Glutamatergic neuron (in vitro differentiated cells): ENCODE results near the gene ETFRF1. TPM values are rescaled to one million over a fixed set of nuclear protein-coding genes. Genes with fewer than 3 reads are reported as not detected.

Experiments used
- DNase-seq: peaks from one replicate; pipeline ENCODE4 v3.0.0; 2022
- H3K27ac Mint-ChIP-seq: one replicate; pipeline ENCODE4 v1.8.0; 2020; ENCODE audit warnings: mild to moderate bottlenecking, mixed read lengths, inconsistent platforms; ENCODE audit not compliant: unreplicated experiment
- H3K27me3 Mint-ChIP-seq: one replicate; pipeline ENCODE4 v1.8.0; 2020; ENCODE audit warnings: mild to moderate bottlenecking, moderate library complexity, mixed read lengths, inconsistent platforms; ENCODE audit not compliant: unreplicated experiment
- H3K36me3 Mint-ChIP-seq: one replicate; pipeline ENCODE4 v1.8.0; 2020; ENCODE audit warnings: mild to moderate bottlenecking, mixed read lengths, inconsistent platforms; ENCODE audit not compliant: unreplicated experiment
- H3K4me1 Mint-ChIP-seq: one replicate; pipeline ENCODE4 v1.8.0; 2020; ENCODE audit warnings: mild to moderate bottlenecking, low read depth, mixed read lengths, inconsistent platforms; ENCODE audit not compliant: unreplicated experiment
- H3K4me3 Mint-ChIP-seq: one replicate; pipeline ENCODE4 v1.8.0; 2020; ENCODE audit warnings: mild to moderate bottlenecking, mixed read lengths, inconsistent platforms; ENCODE audit not compliant: unreplicated experiment
- H3K9me3 Mint-ChIP-seq: one replicate; pipeline ENCODE4 v1.8.0; 2020; ENCODE audit warnings: mild to moderate bottlenecking, moderate library complexity, mixed read lengths, inconsistent platforms; ENCODE audit not compliant: unreplicated experiment
- total RNA-seq: library from RNA; stranded (reverse); fragmentation: NEBNext Ultra II Directional; extraction: Animal tissue kit (Norgen Biotek cat#: 25700); gene quantifications from one replicate; pipeline ENCODE4 v1.2.1, GENCODE V29; 2021; ENCODE audit not compliant: unreplicated experiment
- TF ChIP-seq, protein P1 (sequence below): fragments of 200-600 bp; sonication (generic); IDR thresholded peaks from one replicate; pipeline ENCODE4 v1.5.0; 2021; ENCODE audit not compliant: partially characterized antibody, unreplicated experiment

ETFRF1 gene
- total RNA-seq, 1 donor from 2014 or later: 14.9 TPM

DNA sequence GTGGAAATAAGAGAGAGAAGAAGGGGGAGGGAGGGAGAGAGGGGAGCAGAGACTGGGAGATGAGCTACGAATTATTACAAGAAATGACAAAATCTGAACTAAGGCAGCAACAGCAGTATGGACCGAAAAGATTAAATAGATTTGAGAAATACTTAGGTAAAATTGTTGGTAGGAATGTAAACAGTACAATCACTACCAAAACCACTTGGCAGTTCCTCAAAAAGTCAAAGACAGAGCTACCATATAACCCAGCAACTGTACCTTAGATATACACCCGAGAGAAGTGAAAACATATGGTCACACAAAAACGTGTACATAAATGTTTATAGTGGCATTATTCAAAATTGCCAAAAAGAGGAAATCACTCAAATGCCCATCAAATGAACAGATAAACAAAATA, 41.6 kb downstream of the ETFRF1 start:
- no peak for DNase-seq
- TF ChIP-seq, protein P1, sequence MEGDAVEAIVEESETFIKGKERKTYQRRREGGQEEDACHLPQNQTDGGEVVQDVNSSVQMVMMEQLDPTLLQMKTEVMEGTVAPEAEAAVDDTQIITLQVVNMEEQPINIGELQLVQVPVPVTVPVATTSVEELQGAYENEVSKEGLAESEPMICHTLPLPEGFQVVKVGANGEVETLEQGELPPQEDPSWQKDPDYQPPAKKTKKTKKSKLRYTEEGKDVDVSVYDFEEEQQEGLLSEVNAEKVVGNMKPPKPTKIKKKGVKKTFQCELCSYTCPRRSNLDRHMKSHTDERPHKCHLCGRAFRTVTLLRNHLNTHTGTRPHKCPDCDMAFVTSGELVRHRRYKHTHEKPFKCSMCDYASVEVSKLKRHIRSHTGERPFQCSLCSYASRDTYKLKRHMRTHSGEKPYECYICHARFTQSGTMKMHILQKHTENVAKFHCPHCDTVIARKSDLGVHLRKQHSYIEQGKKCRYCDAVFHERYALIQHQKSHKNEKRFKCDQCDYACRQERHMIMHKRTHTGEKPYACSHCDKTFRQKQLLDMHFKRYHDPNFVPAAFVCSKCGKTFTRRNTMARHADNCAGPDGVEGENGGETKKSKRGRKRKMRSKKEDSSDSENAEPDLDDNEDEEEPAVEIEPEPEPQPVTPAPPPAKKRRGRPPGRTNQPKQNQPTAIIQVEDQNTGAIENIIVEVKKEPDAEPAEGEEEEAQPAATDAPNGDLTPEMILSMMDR: no peak
- Mint-ChIP-seq H3K27me3 (no peaks in the 10 kb centered on the region), H3K4me3 (no peak overlapping the region), H3K4me1 (peaks cover 1% of the 10 kb centered on the region), H3K9me3 (no peaks in the 10 kb centered on the region), H3K36me3 (no peaks in the 10 kb centered on the region), H3K27ac (no peak overlapping the region)

- no peaks in the 10 kb centered on the region for H3K9me3 Mint-ChIP-seq
- H3K27me3 Mint-ChIP-seq: no peaks in the 10 kb centered on the region
- H3K4me1 Mint-ChIP-seq: peaks cover 3% of the 10 kb centered on the region
- H3K4me3 Mint-ChIP-seq: no peak overlapping the region
- TF ChIP-seq, protein P1: peak; percentile 71
- no peaks in the 10 kb centered on the region for H3K36me3 Mint-ChIP-seq
- DNase-seq: no peak
- H3K27ac Mint-ChIP-seq: no peak overlapping the region
Observed at GRCh38 chr12:25241167-25242020, 46.4 kb downstream of the ETFRF1 start.

DNA sequence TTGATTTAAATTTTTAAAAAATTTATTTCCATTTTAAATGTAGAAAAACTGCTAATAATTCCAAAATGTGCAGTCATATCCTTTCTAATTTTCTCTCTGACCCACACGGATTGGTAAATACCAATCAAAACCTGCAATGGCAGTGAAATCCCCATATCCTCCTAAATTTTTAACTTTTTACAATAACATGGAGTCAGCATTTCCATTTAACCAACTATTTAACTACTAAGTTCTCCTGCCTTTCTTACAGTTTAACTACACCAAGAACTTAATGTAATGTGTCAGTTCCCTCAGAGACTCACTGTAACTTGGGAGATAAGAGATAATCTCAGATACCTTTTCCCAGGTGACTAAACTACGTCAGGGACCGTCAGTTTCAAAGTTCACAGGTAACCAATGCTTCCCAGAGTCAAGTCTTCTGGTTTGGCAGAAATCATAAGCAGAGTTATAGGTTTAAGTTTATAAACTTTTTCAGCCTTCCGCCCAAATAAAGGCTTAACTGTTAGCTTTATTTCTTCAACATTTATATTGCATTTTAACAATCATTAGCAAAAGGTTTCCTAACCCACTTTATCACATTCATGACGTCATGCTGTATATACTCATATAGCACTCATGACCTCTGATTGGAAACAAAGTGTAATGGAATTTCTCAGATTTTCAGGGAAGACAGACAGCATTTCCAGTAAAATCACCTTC, 48.1 kb downstream of the ETFRF1 start:
- no peak overlapping the region for H3K27ac Mint-ChIP-seq
- no peaks in the 10 kb centered on the region for H3K36me3 Mint-ChIP-seq
- no peaks in the 10 kb centered on the region for H3K9me3 Mint-ChIP-seq
- H3K4me3 Mint-ChIP-seq: no peak overlapping the region
- no peak for DNase-seq
- TF ChIP-seq, protein P1: no peak
- H3K4me1 Mint-ChIP-seq: peaks cover 8% of the 10 kb centered on the region
- no peaks in the 10 kb centered on the region for H3K27me3 Mint-ChIP-seq

GRCh38 chr12:25243680-25243990, 48.6 kb downstream of the ETFRF1 start:
- DNase-seq: no peak
- Mint-ChIP-seq H3K4me1 (peaks cover 8% of the 10 kb centered on the region), H3K27ac (no peak overlapping the region), H3K36me3 (no peaks in the 10 kb centered on the region), H3K4me3 (no peak overlapping the region), H3K27me3 (no peaks in the 10 kb centered on the region), H3K9me3 (no peaks in the 10 kb centered on the region)
- TF ChIP-seq, protein P1: no peak

GRCh38 chr12:25245491-25245890, 50.5 kb downstream of the ETFRF1 start:
- Mint-ChIP-seq H3K36me3 (peaks cover 5% of the 10 kb centered on the region), H3K27me3 (peaks cover 3% of the 10 kb centered on the region), H3K9me3 (no peaks in the 10 kb centered on the region), H3K27ac (no peak overlapping the region), H3K4me1 (peaks cover 10% of the 10 kb centered on the region), H3K4me3 (no peak overlapping the region)
- TF ChIP-seq, protein P1: no peak
- no peak for DNase-seq
